ENCODE results near the gene RANBP1. TPM values are rescaled to one million over a fixed set of nuclear protein-coding genes. Genes with fewer than 3 reads are reported as not detected.

RANBP1 gene
- total RNA-seq, 2 donors from 2014 or later: 65.7 to 75.2 TPM

- ATAC-seq: no peak
- no peak overlapping the region for H3K27ac Mint-ChIP-seq
- no peaks in the 10 kb centered on the region for H3K36me3 Mint-ChIP-seq (ENCODE audit: low read depth)
- DNase-seq: no peak
- no peaks in the 10 kb centered on the region for H3K9me3 ChIP-seq (ENCODE audit: control insufficient read depth, low read length, poor library complexity, severe bottlenecking)
- no peak overlapping the region for H3K4me3 Mint-ChIP-seq
- no peaks in the 10 kb centered on the region for H3K27me3 Mint-ChIP-seq
- no peaks in the 10 kb centered on the region for H3K4me1 Mint-ChIP-seq
Observed at GRCh38 chr22:20146777-20147176, 30.9 kb downstream of the RANBP1 start.

- Mint-ChIP-seq H3K27ac (no peak overlapping the region), H3K36me3 (ENCODE audit: low read depth) (no peaks in the 10 kb centered on the region), H3K27me3 (no peaks in the 10 kb centered on the region), H3K4me1 (no peaks in the 10 kb centered on the region), H3K4me3 (no peak overlapping the region)
- no peak for ATAC-seq
- no peaks in the 10 kb centered on the region for H3K9me3 ChIP-seq (ENCODE audit: control insufficient read depth, low read length, poor library complexity, severe bottlenecking)
- no peak for DNase-seq
Observed at GRCh38 chr22:20147237-20147988, 31.5 kb downstream of the RANBP1 start.

- Mint-ChIP-seq H3K27me3 (no peaks in the 10 kb centered on the region), H3K4me1 (no peaks in the 10 kb centered on the region), H3K36me3 (ENCODE audit: low read depth) (no peaks in the 10 kb centered on the region), H3K4me3 (no peak overlapping the region), H3K27ac (no peak overlapping the region)
- H3K9me3 ChIP-seq (ENCODE audit: control insufficient read depth, low read length, poor library complexity, severe bottlenecking): no peaks in the 10 kb centered on the region
- ATAC-seq (no peak), DNase-seq (no peak)
Observed at GRCh38 chr22:20148414-20148813, 32.5 kb downstream of the RANBP1 start.

GRCh38 chr22:20149257-20150250, 33.6 kb downstream of the RANBP1 start:
- H3K9me3 ChIP-seq (ENCODE audit: control insufficient read depth, low read length, poor library complexity, severe bottlenecking): no peaks in the 10 kb centered on the region
- no peak overlapping the region for H3K4me3 Mint-ChIP-seq
- DNase-seq: no peak
- no peak overlapping the region for H3K27ac Mint-ChIP-seq
- H3K27me3 Mint-ChIP-seq: no peaks in the 10 kb centered on the region
- ATAC-seq: no peak
- H3K36me3 Mint-ChIP-seq (ENCODE audit: low read depth): no peaks in the 10 kb centered on the region
- H3K4me1 Mint-ChIP-seq: no peaks in the 10 kb centered on the region

GRCh38 chr22:20150381-20151275, 34.7 kb downstream of the RANBP1 start, which contains the start of gene CCDC188:
CCDC188 (minus strand) TSS chr22:20151055; CDS start chr22:20150986, 69 bp downstream.
- no peaks in the 10 kb centered on the region for H3K9me3 ChIP-seq (ENCODE audit: control insufficient read depth, low read length, poor library complexity, severe bottlenecking)
- Mint-ChIP-seq H3K36me3 (ENCODE audit: low read depth) (no peaks in the 10 kb centered on the region), H3K27me3 (no peaks in the 10 kb centered on the region), H3K4me1 (no peaks in the 10 kb centered on the region), H3K4me3 (no peak within 1 kb of the TSS), H3K27ac (no peak within 1 kb of the TSS)
- no peak for DNase-seq
- no peak for ATAC-seq

- Mint-ChIP-seq H3K27me3 (no peaks in the 10 kb centered on the region), H3K4me1 (no peaks in the 10 kb centered on the region), H3K4me3 (no peak overlapping the region), H3K27ac (no peak overlapping the region), H3K36me3 (ENCODE audit: low read depth) (no peaks in the 10 kb centered on the region)
- ATAC-seq (no peak), DNase-seq (no peak)
- no peaks in the 10 kb centered on the region for H3K9me3 ChIP-seq (ENCODE audit: control insufficient read depth, low read length, poor library complexity, severe bottlenecking)
Observed at GRCh38 chr22:20151276-20151588, 35.3 kb downstream of the RANBP1 start.

- Mint-ChIP-seq H3K27me3 (no peaks in the 10 kb centered on the region), H3K36me3 (ENCODE audit: low read depth) (no peaks in the 10 kb centered on the region), H3K4me3 (no peak overlapping the region), H3K27ac (no peak overlapping the region), H3K4me1 (peaks cover 4% of the 10 kb centered on the region)
- DNase-seq: no peak
- no peak for ATAC-seq
- no peaks in the 10 kb centered on the region for H3K9me3 ChIP-seq (ENCODE audit: control insufficient read depth, low read length, poor library complexity, severe bottlenecking)
Observed at GRCh38 chr22:20152464-20152890, 36.6 kb downstream of the RANBP1 start.

- no peak for DNase-seq
- H3K27ac Mint-ChIP-seq: peak overlapping the region; percentile 49
- no peaks in the 10 kb centered on the region for H3K36me3 Mint-ChIP-seq (ENCODE audit: low read depth)
- no peaks in the 10 kb centered on the region for H3K27me3 Mint-ChIP-seq
- H3K4me1 Mint-ChIP-seq: peaks cover 4% of the 10 kb centered on the region
- no peak overlapping the region for H3K4me3 Mint-ChIP-seq
- no peak for ATAC-seq
- H3K9me3 ChIP-seq (ENCODE audit: control insufficient read depth, low read length, poor library complexity, severe bottlenecking): no peaks in the 10 kb centered on the region
Observed at GRCh38 chr22:20153945-20154344, 38.0 kb downstream of the RANBP1 start.

GRCh38 chr22:20154602-20155187, 38.8 kb downstream of the RANBP1 start:
- no peak for DNase-seq
- no peaks in the 10 kb centered on the region for H3K36me3 Mint-ChIP-seq (ENCODE audit: low read depth)
- no peak for ATAC-seq
- peaks cover 4% of the 10 kb centered on the region for H3K4me1 Mint-ChIP-seq
- no peaks in the 10 kb centered on the region for H3K9me3 ChIP-seq (ENCODE audit: control insufficient read depth, low read length, poor library complexity, severe bottlenecking)
- peak overlapping the region; percentile 31 for H3K4me3 Mint-ChIP-seq
- H3K27me3 Mint-ChIP-seq: no peaks in the 10 kb centered on the region
- no peak overlapping the region for H3K27ac Mint-ChIP-seq

GRCh38 chr22:20155330-20156041, 39.6 kb downstream of the RANBP1 start:
- H3K27ac Mint-ChIP-seq: no peak overlapping the region
- DNase-seq: no peak
- H3K27me3 Mint-ChIP-seq: no peaks in the 10 kb centered on the region
- no peaks in the 10 kb centered on the region for H3K9me3 ChIP-seq (ENCODE audit: control insufficient read depth, low read length, poor library complexity, severe bottlenecking)
- H3K4me1 Mint-ChIP-seq: peaks cover 4% of the 10 kb centered on the region
- H3K4me3 Mint-ChIP-seq: no peak overlapping the region
- no peaks in the 10 kb centered on the region for H3K36me3 Mint-ChIP-seq (ENCODE audit: low read depth)
- ATAC-seq: no peak

GRCh38 chr22:20156042-20156389, 40.1 kb downstream of the RANBP1 start:
- ATAC-seq (no peak), DNase-seq (no peak)
- Mint-ChIP-seq H3K27me3 (no peaks in the 10 kb centered on the region), H3K36me3 (ENCODE audit: low read depth) (no peaks in the 10 kb centered on the region), H3K4me1 (peaks cover 4% of the 10 kb centered on the region), H3K4me3 (no peak overlapping the region), H3K27ac (no peak overlapping the region)
- no peaks in the 10 kb centered on the region for H3K9me3 ChIP-seq (ENCODE audit: control insufficient read depth, low read length, poor library complexity, severe bottlenecking)
